HG02970 (cell line): Measurements from ENCODE around the gene IMMP2L.
"Not testable (repeated sequence)": the region's sequence is repeated elsewhere in the genome, so short reads cannot be mapped to it uniquely, and the experiment has no call there.

ENCODE experiments used
- ATAC-seq: cut with Tn5 transposase; IDR thresholded peaks from one replicate; pipeline ENCODE4 v1.9.1; 2021; ENCODE audit warnings: mild to moderate bottlenecking, moderate library complexity, moderate number of reproducible peaks; ENCODE audit not compliant: unreplicated experiment, low FRiP score

Gene IMMP2L

DNA sequence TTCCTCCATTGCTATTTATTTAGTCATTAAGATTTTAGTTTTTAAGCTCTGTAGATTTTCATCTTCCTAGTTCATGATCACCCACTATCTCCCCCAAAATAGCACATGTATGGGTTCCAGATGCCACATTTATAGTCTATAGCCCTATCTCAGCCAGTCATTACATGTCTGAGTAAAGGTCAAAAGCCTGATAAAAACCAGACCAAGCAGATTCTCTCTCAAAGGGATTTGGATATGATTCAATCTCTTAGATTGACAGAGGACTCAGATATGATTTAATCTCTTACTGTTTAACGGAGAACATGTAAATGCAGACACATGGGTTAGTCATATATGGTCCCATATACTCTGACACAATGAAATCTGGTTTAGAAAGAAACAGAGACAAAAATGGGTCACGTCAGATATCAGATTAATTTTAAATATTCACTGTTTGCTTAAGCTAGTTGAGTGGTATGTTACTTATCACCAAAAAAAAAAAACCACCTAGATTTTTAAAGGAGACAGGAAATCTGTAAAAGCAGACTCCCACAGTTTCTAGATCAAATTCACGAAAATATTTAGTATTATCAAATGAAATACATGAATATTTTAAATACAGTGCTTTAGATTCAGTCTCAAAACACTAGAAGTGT is 578.4 kb downstream of the IMMP2L start:
- ATAC-seq, result no peak

DNA sequence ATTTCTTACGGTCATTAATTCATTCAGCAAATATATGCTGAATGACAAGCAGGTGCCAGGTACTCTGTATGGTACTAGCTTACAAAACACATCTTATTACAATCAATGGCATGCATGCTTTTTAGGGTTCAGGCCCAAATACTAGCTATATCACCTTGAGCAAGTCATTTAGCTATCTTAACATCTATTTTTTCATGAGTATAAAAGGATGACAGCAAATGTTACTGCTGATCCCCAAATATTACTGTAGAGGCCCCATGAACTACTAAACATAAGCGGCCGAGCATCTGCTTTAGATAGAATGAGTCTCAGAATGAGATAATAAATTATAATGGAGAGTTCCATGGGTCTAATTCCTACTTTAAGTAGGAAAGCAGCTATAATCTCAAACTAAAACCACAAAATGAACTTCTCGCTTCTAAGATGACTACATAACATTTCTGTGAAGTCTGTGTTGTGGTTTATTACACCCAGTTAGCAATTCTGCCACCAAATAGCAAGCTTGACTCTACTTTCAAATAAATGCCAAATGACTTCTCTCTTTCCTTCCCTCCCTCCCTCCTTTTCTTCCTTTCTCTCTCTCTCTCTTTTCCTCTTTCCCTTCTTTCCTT is 585.1 kb downstream of the IMMP2L start:
- no peak for ATAC-seq

GRCh38 chr7:110975486-110975885 is 586.8 kb downstream of the IMMP2L start:
- no peak for ATAC-seq

DNA sequence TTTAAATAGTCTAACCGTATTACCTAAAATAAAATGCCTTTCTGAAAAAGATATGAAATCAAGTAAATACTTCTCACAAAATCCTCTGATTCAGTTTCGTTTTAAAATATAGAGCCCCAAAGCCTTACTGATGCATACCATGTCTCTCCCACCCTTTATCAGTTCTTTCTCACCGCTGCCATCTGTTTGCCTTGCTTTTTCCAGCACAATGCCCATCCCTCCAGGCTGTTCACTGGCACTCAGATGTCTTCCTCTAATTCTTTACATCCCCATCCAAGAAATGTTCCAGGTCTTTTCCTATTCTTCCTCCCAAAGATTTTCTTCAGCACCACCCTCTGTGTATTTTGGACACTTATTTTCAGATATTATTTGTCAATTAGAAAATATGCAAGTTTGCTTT is 587.9 kb downstream of the IMMP2L start:
- no peak for ATAC-seq

DNA sequence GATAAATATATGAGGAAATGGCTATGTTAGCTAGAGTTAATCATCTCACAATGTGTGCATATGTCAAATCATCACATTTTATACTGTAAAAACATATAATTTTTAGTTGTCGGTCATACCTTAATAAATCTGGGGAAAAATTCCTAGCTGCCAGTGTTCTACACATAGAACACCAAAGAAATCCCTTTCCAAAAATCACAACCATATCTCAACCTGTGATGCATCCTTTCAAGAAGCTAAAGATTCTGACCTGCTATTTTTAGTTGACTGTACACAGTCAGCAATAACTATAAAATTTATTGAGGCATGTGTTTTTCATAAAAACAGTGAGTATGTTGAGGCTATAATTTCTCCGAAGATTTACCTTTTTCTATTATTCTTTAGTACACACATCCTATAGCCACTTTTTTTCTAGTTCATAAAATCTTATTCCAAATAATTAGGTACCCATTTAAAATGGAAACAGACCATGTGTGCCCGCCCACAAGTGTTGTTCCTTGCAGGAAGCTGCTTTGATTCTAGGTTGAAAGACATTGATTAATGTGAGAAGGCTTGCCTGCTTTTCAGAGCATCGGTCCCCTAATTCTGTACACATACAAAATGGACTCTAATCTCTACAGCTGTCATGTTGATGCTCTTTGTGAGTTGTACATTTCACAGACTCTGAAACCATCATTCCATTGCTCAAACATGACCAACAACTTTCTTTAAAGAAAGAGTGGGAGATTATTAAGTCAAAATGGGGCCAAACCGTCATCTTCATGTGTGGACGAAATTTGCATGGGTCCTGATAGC is 588.9 kb downstream of the IMMP2L start:
- no peak for ATAC-seq

- ATAC-seq, result no peak
Observed at GRCh38 chr7:110964775-110965174, 597.5 kb downstream of the IMMP2L start.

- no peak for ATAC-seq
Observed at GRCh38 chr7:110962826-110963225, 599.5 kb downstream of the IMMP2L start.

- no peak for ATAC-seq
Observed at GRCh38 chr7:110962374-110962773, 599.9 kb downstream of the IMMP2L start.

GRCh38 chr7:110960811-110961210 is 601.5 kb downstream of the IMMP2L start:
- ATAC-seq, result no peak

DNA sequence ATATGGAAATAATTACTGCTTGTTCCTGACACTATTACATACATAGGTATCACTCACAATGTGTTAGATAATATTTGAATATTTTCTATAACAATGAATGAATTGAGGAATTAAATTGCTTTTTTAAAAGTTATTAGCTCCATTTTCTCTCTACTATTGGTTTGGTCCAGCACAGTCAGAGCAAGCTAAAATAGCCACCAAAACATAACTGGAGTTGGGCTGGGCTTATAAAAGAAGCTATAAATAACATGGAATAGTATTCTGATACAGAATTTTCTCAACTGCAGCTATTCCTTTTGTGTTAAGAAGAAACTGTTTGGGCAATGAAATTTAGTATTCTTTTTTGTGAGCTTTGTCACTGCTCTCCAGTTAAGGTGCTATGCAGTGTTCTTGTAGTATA is 614.0 kb downstream of the IMMP2L start:
- no peak for ATAC-seq

- no peak for ATAC-seq
Observed at GRCh38 chr7:110947408-110947807, 614.9 kb downstream of the IMMP2L start.

DNA sequence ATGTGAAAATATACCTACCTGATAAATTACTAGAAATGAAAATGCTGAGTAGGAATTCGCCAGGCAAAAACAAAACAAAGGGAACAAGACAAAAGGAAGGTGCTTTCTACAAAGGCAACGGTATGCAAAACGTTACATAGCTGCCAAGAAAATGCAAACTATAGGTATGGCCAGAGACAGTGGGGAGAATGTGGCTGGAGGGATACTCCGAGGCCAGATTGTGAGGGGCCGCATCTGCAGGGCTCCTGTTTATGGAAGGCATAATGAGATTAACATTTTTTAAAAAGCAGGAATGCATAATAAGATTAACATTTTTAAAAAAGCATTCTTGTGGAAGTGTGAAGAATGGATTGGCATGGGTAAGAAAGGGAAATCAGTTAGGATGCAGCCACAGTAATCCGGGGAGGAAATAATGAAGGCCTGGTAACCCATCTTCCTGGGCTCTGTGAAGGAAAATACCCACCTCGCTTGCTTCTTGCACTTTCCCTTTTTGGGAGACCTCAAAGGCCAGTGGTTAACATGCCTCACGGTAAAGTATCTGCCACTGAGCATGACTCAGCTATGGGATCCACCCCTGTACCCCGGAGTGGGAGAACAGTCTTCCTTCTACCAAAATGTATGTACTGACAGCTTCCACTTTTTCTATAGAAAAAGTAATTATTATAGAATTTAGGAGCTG is 617.2 kb downstream of the IMMP2L start:
- no peak for ATAC-seq

- no peak for ATAC-seq
Observed at GRCh38 chr7:110944448-110944847, 617.8 kb downstream of the IMMP2L start.

DNA sequence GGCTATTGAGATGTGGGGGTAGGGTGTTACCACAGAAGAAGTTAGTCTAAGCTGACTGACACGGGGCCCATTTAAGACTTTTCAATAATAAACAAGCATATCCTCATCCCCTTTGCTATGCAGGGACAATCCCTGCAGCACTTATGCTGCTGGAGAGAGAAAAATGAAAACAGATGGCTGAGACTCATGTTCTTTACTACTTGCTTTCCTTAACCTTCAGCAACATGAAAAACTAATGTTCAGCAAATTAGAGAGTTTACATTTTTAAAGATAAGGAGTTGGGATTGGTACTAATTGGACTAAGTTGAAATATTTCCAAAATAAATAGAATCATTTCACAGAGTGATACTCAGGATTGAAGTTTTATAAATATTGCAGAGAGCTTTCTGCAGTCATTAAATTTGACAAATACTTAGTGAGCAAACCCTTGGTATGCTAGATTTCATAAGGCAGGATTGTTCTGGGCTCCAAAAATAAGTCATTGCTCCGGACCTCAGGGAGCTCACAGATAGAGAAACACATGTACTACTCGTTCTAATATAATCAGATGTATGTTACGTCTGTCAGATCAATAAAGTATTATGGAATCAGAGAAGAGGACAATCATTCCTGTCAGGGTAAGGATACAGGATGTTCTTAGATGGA is 618.5 kb downstream of the IMMP2L start:
- no peak for ATAC-seq

GRCh38 chr7:110941385-110941784 is 620.9 kb downstream of the IMMP2L start:
- ATAC-seq, result no peak

DNA sequence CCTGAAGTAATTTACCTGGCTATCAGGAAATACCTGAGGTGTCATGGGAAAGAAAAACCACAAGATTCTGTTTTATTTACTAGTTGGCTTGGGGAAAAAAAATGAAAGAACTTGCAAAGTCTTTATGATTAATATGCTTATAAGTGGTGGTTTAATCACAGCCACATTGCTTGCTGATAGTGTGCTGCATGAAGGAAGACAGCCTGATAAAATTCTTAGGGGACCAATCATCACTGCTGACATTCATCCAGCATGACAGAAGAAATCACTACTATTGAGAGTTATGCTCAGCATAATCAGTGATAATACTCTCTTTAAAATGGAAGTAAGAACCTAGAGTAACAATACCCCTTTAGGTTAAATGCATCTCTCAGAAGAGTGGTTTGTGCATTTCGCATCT is 621.5 kb downstream of the IMMP2L start:
- ATAC-seq, result no peak

DNA sequence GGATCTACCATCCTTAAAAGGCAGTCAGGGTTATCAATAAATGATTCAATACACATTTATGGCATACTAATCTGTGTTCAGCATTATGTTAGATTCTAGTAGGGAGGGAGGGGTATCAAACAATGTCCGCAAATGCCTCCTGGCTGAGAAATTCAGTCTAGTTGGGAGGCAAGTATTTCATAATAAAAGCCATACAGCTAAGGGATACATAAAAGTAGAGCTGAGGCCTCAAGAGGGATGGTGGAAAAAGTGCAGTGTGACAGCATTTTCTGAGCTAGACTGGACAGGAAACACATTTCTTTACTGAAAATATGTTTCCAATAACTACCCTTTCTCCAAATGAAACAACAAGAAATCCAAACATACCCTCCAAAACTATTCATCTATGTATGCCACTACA is 624.1 kb downstream of the IMMP2L start:
- ATAC-seq, result no peak

DNA sequence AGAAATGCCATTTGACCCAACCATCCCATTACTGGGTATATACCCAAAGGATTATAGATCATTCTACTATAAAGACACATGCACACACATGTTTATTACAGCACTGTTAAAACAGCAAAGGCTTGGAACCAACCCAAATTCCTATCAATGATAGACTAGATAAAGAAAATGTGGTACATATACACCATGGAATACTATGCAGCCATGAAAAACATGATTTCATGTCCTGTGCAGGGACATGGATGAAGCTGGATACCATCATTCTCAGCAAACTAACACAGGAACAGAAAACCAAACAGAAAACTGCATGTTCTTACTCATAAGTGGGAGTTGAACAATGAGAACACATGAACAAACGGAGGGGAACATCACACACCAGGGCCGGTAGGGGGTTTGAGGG is 625.6 kb downstream of the IMMP2L start:
- not testable (repeated sequence) for ATAC-seq

GRCh38 chr7:110929480-110930249 is 632.6 kb downstream of the IMMP2L start:
- ATAC-seq, result no peak

DNA sequence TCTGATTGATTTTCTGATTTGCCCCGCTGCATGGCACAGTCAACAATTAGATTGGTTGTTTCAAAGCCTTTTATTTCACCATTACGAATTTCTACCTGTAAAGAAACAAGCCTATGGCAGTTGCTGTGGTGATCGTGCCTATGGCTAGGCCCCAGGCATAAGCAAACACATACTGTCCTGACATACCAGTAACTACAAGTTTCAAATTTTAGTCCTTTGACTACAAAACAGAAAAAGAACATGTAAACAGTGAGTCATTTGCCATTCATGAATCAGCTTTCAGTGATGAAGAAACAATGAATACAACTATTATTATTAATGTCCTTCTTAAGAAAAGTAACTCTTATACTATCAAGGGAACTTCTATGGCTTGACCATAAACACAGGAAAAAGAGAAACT is 639.4 kb downstream of the IMMP2L start:
- no peak for ATAC-seq
